Measurements from ENCODE around the gene SLC30A10. TPM values are rescaled to one million over a fixed set of nuclear protein-coding genes. Genes with fewer than 3 reads are reported as not detected.

Gene SLC30A10
- total and polyA plus RNA-seq, 12 donors: 0.15 to 0.56 (median 0.23) TPM; not detected in 4

DNA sequence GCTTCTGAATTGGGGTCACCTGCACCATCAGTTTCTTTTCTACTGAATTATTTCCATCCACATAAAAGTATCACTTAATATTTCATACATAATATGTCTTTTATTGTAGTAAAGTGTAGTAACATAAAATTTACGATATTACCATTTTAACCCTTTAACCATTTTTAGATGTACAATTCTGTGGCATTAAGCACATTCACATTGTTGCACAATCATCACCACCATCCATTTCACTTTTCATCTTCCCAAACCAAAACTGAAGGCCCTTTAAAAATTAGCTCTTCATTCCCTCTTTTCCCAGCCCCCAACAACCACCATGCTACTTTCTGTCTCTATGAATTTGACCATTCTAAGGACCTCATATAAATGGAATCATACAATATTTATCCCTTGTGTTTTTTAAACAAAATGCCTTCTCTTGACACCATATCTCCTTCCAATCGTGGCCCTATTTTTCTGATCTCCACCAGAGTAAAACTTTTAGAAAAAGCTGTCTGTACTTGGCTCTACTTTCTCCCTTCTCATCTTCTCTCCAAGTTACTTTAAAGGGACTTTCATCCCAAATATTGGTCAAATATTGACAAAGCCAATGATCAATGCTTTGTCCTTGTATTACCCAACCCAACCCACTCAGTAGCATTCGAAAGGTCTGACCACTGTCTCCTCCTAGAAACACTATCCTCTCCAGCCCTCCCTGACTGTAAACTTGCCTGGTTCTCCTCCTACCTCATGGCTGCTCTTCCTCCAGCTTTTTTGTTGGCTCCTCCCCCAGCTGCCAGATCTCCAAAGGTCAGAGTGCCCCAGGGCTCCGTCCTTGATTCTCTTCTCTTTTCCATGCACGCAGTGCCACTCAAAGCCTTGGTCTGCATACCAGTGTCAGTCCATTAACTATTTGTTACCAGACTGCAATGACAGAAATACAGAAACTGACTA lies 44.7 kb downstream of the SLC30A10 start:
- no peak for DNase-seq

DNA sequence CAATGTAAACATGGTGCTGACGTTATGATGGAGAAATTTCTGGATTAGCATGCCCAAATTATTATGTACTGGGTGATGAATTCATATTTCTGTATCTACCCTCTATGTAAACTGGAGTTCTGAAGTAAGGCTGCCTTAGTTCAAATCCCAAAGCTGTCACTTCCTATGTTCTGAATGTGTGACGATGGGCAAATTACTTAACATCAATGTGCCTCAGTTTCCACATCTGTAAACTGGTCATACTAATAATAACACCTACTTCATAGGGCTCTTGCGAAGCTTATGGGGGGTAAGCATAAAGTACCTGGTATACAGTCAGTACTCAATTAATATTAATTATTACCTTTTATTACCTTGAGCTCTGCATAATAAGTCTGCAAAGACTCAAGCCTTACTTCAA lies 45.6 kb downstream of the SLC30A10 start:
- intact Hi-C loops (cut with DNase I): no loop called here
- Histone ChIP-seq H3K27ac (no peak overlapping the region), H3K9me3 (no peaks in the 10 kb centered on the region), H3K4me1 (no peaks in the 10 kb centered on the region), H3K36me3 (no peaks in the 10 kb centered on the region), H3K27me3 (peaks cover 0 to 19% (median 7%) of the 10 kb centered on the region in 7 donors), H3K4me3 (no peak overlapping the region)
- WGBS, 2 donors: 82 to 85% methylated on average over 3 of the region's 3 CpGs
- TF ChIP-seq CTCF (IDR thresholded peaks at IDR 0.05): no peak
- DNase-seq (no peak), ATAC-seq (no peak)

More for the DNA sequence above, 44.7 kb downstream of the SLC30A10 start:
- Histone ChIP-seq H3K9me3 (no peaks in the 10 kb centered on the region), H3K4me3 (no peak overlapping the region), H3K4me1 (no peaks in the 10 kb centered on the region), H3K36me3 (no peaks in the 10 kb centered on the region), H3K27ac (no peak overlapping the region), H3K27me3 (peaks cover 0 to 15% (median 4%) of the 10 kb centered on the region in 7 donors)
- TF ChIP-seq CTCF (IDR thresholded peaks at IDR 0.05): no peak
- intact Hi-C loops (cut with DNase I): no loop called here
- no peak for ATAC-seq
- 50 to 53% methylated on average over 5 of the region's 5 CpGs for WGBS, 2 donors

DNA sequence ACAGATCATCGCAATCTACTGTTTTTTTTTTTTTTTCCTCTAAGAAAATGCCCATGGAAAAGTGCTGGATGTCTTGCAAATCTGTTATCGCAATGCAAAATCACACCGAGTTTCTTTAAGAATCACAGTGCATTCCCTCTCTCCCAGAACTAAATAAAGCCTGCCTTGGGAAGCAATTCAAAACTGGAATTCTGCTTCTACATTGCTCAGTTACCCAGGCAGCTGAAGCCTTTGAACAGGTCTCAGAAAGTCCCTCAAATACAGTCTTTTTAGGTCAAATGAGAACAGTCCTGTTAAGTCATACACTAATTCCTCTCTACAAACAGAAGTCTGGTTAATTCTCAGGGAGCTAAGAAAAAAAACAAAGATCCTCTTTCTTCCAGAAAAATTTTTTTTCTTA lies 46.3 kb downstream of the SLC30A10 start:
- no peak for DNase-seq
- Histone ChIP-seq H3K27me3 (peaks cover 0 to 21% (median 7%) of the 10 kb centered on the region in 7 donors), H3K36me3 (no peaks in the 10 kb centered on the region), H3K4me1 (no peaks in the 10 kb centered on the region), H3K4me3 (no peak overlapping the region), H3K27ac (no peak overlapping the region), H3K9me3 (no peaks in the 10 kb centered on the region)
- intact Hi-C loops (cut with DNase I): no loop called here
- no peak for ATAC-seq
- 63 to 71% methylated on average over 3 of the region's 3 CpGs for WGBS, 2 donors
- TF ChIP-seq CTCF (IDR thresholded peaks at IDR 0.05): no peak

- intact Hi-C loops (cut with DNase I): no loop called here
- no peaks in the 10 kb centered on the region for H3K9me3 ChIP-seq
- ATAC-seq (no peak), DNase-seq (no peak)
- no peak overlapping the region for H3K27ac ChIP-seq
- no peaks in the 10 kb centered on the region for H3K36me3 ChIP-seq
- no peaks in the 10 kb centered on the region for H3K4me1 ChIP-seq
- H3K27me3 ChIP-seq: peaks cover 0 to 20% (median 13%) of the 10 kb centered on the region in 7 donors
- no peak for TF ChIP-seq CTCF (IDR thresholded peaks at IDR 0.05)
- no peak overlapping the region for H3K4me3 ChIP-seq
Observed at GRCh38 chr1:219880765-219881457, 47.4 kb downstream of the SLC30A10 start.
